HTERT RPE-1 (cell line): Measurements from ENCODE around the gene TRIM16.
"Not testable (repeated sequence)": the region's sequence is repeated elsewhere in the genome, so short reads cannot be mapped to it uniquely, and the experiment has no call there.

Experiments
- in situ Hi-C: fragments of 300-500 bp; cut with MboI; formaldehyde crosslinking; loops from 4 replicates; pipeline ENCODE4 v1.14.3; 2020; ENCODE audit warnings: low sequenced_read_pairs

Gene TRIM16

DNA sequence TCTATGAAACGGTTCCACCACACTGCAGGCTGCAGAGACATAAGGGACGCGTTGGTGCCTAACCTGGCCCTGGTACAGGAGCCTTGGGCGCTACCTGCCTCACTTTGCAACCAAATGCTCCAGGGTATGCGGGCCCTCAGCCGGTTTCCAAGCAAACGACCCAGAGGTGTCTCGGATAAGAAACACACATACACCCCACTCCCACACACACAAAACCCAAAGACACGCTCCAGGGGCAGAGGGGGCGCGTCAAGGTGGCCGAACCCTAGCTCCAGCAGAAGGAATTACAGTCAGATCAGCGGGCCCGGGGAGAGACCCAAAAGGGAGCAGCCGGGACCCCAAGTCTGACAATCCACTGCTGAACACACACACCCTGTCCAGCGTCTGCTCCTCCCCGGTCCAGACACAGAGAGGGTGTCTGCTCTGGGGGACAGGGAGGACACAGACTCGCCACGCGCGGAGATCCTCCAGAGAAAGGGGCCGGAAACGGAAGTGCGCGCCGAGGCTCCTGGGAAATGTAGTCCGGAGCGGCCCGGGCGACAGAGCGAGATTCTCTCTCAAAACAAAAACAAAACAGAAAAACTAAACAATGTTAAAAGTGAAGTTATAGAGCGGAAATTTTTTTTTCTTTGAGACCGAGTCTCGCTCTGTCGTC is at the start of gene TRIM16:
Gene TRIM16, minus strand, starts transcription at position 488 of the 655 bp plus-strand sequence. CDS start 32,702 bp downstream, outside the sequence.
- in situ Hi-C loops, result not testable (repeated sequence)

DNA sequence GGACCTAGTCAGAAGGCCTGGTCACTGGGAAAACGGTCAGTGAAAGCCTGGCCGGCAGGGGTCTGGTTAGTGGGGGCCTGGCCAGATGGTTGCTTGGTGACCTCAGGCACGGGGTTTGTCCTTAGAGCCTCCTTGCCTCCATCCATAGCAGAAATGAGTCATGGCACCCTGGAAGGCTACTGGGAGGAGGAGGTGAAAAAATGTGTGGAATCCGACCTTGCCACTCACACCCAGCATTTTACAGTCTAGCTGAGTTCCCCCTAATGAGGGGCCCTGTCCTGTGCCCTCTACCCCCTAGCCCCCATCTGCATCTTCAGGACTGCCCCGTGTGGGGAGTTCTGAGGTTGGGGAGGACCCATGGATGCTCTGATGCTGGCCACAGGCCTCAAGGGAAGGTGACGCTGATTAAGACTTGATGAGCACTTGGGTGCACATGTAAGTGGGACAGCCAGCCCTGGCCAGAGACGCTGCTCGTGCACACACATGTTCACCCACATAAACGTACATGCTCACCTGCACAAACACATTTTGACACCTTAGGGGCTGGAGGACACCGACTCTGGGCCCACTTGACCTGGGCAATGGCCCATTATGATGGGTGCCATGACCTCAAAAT is 49.2 kb upstream of the TRIM16 start:
- in situ Hi-C loops, result not testable (repeated sequence)

DNA sequence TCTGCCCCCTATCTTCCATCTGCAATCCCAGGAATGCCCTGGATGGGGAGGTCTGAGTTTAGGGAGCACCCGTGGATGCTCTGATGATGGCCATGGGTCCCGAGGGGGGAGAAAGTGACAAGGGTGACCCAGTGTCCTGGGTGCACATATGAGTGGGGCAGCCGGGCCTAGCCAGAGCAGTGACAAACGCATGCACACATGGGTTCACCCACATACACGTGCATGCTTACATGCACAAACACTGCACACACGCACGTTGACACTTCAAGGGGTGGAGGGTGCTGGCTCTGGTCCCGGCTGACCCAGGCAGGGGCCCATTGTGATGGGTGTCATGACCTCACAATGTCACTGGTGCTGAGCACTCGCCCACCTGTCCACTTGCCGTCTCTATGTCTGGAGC is 47.8 kb upstream of the TRIM16 start, which contains the start of gene TBC1D26:
Gene TBC1D26, plus strand, starts transcription at position 384 of the 400 bp plus-strand sequence. CDS start 3,066 bp downstream, outside the sequence.
- in situ Hi-C loops, result not testable (repeated sequence)

DNA sequence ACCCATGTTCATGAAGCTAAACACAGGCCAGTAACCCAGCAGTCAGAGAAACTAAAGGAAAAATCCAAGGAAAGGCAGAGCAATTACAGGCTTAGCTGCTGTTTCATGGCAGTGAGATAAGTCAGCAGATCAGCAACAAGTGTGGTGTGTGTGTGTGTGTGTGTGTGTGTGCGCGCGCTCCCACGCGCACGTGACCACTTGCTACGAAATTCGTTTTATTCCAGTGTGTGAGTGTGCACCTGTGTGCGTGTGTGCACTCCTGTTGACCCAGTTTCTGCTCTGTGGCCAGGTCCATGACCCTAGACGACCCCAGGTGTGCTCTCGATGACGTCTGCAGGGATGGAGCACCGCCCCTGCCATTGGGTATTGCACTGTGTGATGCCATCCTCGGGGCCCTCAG is 46.4 kb upstream of the TRIM16 start:
- in situ Hi-C loops, result not testable (repeated sequence)

DNA sequence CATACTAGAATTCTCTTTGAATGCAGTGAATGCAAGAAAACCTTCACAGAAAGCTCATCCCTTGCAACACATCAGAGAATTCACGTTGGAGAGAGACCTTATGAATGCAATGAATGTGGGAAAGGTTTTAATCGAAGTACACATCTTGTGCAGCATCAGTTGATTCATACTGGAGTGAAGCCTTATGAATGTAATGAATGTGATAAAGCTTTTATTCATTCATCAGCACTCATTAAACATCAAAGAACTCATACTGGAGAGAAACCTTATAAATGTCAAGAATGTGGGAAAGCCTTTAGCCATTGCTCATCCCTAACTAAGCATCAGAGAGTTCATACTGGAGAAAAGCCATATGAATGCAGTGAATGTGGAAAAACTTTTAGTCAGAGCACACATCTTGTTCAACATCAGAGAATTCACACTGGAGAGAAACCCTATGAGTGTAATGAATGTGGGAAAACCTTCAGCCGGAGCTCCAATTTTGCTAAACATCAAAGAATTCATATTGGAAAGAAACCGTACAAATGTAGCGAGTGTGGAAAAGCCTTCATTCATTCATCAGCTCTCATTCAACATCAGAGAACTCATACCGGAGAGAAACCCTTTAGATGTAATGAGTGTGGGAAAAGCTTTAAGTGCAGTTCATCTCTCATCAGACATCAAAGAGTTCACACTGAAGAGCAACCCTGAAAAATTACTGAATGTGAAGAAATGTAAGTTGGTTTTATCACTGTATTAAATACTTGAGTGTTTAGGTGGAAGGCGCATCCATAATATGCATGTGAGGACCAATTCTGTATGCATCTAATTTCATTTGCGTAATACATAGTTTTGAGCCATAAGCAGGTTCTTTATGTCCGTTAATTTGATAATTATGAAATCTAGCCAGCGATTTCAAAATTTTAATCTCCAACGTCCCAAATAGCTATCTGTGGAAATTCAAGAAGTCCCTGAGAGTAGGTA is 32.8 kb upstream of the TRIM16 start:
- in situ Hi-C loops, result not testable (repeated sequence)

DNA sequence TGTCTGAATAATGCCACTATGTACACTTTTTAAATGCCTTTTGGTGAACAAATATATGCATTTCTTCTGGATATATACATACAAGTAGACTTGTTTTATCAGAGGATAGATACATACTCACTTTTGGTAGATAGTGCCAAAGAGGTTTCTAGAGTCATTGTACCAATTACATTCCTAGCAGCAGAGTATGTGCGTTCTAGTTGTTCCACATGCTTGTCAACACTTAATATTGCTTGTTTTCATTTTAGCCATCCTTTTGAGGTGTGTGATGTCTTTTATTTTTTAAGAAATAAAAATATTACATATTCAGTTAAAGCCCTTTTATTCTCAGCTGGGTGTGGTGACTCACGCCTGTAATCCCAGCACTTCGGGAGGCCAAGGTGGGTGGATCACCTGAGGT is 24.8 kb upstream of the TRIM16 start:
- in situ Hi-C loops, result not testable (repeated sequence)

DNA sequence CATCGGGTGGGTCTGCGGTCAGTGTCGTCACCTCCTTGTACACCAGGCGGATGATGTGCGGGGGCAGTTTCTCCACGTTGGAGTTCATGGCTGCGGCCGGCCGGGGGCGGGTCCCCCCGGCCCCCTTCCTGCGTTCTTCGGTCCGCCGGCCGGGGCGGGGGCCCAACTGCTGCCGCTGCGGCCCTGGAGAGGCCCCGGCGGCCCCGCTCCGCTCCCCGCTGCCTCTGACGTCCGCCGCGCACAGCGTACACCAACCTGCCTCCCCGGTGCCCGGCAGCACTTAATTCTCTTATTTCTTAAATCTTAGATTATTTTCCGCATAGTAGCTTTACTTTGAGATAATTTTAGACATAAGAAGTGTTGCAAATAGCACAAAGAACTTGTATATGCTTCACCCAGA is 20.7 kb upstream of the TRIM16 start:
- in situ Hi-C loops, result not testable (repeated sequence)

DNA sequence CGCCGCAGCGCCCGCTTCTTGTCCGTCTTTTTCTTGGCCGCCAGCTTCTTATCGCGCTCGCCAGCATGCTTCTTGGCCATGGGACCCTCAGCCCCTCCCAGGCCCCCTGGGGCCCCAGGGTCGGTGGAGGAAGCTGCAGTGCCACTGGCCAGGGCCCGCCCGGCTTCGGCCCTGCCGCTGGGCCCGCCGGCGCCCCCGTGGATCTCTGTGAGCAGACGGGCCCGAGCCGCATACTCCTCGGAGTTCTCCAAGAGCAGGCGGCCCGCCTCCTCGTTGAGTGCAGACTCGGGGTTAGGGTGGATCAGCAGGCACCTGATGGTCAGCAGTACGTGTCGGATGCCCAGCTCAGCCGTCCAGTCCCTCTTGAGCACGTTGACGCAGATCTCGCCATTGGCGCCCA is 20.1 kb upstream of the TRIM16 start:
- in situ Hi-C loops, result not testable (repeated sequence)

DNA sequence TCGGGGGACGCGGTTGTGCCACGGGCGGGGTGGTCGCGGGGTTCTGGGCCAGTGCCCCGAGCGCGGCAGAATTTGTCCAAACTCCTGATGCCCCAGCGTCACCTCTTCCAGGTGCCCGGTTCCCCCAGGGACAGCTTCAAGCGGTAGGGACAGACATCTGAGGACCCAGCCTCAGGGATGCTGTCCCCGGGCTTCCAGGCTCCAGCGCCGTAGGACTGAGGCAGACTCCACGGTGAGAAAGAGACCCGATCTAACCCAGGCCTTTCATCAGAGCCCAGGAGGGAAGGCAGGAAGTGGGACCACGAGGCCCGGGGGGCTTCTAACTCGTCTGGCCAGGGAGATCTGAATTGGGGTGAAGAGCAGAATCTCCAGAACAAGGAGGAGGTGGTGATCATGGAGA is 15.8 kb upstream of the TRIM16 start:
- in situ Hi-C loops, result not testable (repeated sequence)

DNA sequence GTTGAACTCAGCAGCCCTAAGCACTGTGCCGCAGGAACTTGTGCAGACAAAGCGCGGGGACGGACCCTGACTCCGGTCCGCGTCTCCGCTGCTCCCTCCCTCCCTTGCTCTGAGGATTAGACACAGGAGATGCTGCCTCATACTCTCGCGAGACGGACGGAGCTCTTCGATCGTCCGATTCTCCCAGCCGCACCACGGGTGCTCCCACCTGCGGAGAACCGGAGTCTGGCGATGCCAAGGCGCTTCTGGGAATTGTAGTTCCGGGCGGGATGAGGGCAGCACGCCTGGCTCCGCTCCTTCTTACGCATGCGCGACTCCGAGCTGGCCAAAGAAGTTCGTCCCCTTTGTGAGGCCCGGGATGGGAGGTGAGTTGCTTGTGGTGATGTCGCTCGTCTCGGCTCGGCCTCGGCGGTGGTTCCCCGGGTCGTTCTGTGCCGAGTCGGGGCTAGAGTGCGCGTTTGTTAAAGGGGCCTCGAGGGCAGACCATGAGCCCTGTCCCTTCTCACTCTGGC is 15.4 kb upstream of the TRIM16 start, which contains the start of gene ZNF286A:
Gene ZNF286A, plus strand, starts transcription at position 340 of the 512 bp plus-strand sequence. CDS start 578 bp downstream, outside the sequence.
- in situ Hi-C loops, result not testable (repeated sequence)

DNA sequence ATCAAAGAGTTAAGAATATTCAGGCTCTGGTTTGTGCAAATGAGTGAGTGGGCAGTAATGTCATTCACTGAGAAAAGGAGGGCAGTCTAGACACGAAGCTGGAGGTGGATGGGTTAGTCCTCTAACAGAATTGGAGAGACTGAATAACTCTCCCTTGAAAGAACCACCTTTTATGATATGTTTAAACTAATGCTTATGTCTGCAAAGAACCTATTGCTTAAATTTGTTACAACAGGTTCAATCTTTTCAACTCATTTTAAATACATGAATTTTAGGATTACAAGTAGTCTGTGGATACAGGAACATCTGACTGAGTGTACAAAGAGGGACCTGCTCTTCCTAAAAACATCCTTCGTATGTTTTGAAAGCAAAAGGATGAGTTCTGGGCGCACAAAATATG is 14.9 kb upstream of the TRIM16 start:
- in situ Hi-C loops, result not testable (repeated sequence)

DNA sequence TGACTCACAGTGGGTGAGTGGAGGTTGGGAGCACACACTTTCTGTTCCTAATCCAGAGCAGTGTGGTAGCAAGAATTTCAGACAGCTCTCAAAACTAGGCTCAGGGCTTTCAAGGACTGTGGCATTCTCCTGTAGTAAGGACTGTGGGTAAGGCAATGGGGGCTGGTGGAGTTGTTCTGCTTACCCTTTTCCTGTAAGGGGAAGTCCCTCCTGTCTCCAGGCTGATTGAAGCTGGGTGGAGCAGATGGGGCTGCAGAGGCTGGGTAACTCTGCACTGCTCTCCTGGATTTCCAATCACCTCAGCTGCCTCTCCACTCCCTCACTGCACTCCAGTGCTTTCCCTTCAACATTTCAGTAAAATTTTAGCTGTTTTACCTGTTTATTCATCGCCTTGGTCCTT is 3.4 kb upstream of the TRIM16 start:
- in situ Hi-C loops, result not testable (repeated sequence)

DNA sequence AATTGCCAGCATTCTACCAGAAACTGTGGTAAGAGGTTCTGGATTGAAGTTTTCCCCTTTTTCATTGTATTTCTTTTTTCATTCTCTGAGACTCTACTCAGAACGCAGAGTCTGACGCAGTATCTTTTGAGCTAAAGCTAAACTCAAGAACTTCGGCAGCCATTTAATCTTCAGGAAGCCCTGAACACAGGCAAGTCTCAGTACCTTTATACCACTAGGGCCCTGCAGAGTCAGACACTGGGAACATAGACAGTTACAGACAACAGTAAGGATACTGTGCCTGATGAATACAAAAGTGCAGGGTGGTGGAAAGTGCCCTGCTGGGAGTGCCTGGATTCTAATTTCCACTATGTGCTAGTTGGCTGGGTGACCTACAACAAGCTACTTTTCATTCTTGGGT is 976 bp downstream of the TRIM16 start:
- in situ Hi-C loops, result not testable (repeated sequence)

DNA sequence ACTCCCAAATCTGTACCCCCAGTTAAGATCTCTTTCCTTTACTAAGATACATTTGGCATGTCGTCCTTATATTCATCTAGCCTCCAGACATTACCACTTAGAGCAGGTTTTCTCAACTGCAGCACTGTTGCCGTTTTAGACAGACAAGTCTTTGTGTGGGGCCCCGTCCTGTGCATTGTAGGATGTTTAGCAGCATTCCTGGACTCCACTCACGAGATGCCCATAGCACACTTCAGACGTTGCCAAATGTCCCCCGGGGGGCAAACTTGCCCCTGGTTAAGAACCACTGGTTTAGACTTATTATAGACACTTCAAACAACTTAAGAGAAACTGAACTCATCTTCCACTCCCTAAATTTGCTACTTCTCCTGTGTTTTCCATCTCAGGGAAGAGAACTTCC is 8.1 kb downstream of the TRIM16 start:
- in situ Hi-C loops, result not testable (repeated sequence)

DNA sequence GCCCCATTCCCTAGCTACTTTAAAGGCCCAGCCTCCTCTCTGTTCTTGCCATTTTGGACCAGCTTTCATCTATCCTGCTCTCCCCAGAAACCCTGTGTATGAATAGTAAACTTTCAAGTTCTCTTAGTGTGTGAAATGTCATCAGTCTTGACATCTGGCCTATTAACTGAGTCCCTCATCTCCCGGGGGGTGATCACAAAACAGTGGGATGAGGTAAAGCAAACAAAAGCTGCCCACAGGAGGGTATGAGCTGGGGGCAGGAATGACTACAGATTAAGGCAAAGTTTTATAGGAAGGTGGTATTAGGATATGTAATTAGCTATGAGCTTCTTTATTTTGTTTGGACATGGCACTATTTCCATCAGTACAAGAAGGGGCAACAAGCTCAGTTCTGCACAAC is 9.5 kb downstream of the TRIM16 start:
- in situ Hi-C loops, result not testable (repeated sequence)

DNA sequence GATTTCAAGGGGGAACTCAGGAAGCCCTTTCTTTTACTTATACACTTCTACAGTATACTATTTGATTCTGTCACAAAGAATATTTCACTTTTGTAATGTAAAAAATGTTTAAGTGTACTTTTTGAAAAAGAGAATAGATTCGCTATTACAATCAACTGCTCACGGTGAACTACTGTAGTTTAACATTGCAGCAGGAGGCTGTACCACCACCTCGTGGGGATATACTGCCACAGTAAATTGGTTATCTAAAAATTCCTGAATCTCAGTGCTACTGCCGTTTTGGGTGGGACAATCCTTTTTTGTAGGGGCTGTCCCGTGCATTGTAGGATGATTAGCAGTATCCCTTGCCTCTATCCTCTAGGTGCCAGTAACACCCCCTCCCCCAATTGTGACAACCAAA is 14.6 kb downstream of the TRIM16 start:
- in situ Hi-C loops, result not testable (repeated sequence)

DNA sequence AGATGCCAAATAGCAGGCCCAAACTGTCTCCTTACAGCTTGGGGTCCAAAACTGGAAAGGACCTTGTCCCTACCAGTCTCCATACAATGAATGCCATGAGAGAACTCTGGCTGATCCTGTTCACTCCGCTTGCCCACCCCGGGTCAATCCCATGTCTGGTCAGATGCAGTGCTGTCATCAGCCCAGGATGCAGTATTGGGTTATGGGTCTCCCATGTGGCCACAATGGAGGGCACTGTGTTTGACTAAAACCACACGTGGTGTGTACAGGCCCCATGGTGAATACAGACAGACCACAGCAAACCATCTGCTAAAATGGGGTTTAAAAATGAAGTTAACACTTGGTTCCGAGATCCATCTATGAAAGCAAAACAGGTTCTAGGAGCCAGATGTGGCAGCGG is 20.4 kb downstream of the TRIM16 start:
- in situ Hi-C loops, result no loop called here

DNA sequence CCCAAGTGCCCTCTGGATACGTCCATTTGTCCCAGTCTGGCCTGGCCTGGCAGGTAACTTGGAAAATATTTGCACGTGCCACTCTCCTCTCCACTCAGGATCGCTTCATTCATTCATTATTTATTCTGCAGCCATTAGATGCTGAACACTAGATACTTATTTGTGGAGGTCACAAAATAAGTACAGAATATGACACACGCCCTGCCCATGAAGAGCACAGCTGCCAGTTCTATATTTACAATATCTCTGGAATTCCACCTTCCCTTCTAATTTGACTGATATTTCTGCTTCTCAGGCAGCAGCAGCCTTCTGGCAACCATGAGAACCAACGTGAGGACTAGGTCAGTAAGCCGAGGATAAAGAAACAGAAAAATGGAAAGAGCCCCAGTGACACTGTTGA is 20.9 kb downstream of the TRIM16 start:
- in situ Hi-C loops, result no loop called here

DNA sequence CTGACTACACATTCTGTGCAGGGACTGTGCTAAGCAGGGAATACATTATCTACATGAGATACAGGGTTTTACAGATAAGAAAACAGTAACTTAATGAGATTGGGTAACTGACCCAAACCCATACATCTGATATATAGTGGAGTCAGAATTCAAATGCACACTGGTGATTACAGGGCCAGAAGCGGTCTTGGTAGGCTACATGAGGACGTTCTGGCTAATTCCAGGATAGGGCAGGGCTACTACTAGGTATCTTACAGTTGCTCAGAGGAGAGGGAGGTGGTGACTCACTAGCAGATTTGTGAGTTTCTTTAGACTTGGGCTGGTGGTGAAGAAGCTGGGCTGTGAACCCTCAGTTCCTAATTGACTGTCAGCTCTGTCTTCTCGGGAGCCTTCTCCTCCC is 21.4 kb downstream of the TRIM16 start:
- in situ Hi-C loops, result no loop called here

DNA sequence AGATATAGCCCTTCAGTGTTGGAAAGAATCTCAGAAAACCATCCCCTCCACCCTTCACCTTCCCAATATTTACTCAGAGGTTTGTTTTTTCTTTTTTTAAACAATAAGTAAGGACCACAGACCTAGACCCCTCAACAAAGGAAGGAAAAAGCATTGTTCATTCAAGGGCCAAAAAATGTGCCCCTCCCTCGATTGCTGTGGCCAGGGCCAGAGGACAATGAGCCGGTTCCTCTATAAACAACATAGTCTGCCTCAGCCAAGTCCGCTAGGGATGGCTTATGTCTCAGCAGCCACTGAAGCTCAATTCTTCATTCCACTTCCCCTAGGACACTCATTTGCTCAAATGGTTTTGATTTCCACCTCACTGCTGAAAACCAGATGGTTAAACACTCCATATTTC is 24.0 kb downstream of the TRIM16 start:
- in situ Hi-C loops, result no loop called here

DNA sequence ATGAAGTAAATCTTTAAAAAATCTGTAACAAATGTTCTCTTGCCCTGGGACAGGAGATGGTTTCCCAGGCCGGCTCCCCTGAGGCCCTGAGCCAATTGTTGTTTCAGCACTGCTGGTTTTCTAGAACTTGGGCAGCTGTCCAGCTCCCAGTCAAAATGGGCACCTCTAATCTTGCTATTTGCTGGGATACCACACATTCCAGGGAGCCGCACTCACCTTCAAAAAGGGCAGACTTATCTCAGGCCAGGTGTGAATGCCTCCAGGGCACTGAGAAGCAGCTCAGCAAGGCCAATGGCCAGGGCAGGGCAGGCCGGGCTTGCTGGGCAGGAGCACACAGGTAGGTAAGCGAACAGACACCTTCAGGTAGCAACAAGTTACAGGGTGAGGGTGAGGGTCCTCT is 24.4 kb downstream of the TRIM16 start:
- in situ Hi-C loops, result no loop called here
